ENCODE data around the gene SFPQ. TPM values are rescaled to one million over a fixed set of nuclear protein-coding genes. Genes with fewer than 3 reads are reported as not detected.

Gene SFPQ
- total and polyA plus RNA-seq, 12 donors: 80.0 to 224 (median 95.2) TPM

DNA sequence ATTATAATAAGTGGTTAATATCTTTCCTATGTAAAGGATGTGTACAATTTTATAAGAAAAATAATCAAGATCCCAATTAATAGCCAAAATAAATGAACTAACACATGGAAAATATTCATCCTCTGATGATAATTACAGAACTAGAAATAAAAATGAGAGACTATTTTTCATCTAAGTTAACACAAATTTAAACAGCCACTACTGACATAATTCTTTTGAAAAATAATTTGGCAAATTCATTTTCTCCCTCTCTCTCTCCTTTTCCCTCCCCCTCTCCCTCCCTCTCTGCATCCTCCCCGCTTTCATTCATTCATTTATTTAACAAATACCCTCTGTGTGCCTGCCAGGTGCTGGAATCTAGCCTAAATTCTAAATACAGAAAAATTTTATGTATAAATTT is 10.3 kb upstream of the SFPQ start:
- Histone ChIP-seq H3K27me3 (no peaks in the 10 kb centered on the region), H3K4me3 (no peak overlapping the region), H3K27ac (no peak overlapping the region), H3K4me1 (peaks cover 0 to 8% (median 0%) of the 10 kb centered on the region in 9 donors), H3K9me3 (no peaks in the 10 kb centered on the region), H3K36me3 (no peaks in the 10 kb centered on the region)
- ATAC-seq (no peak), DNase-seq (no peak)
- 75 to 84% methylated on average over 1 of the region's 1 CpG for WGBS, 2 donors
- intact Hi-C loops (cut with DNase I): loop anchor here in 9 of 10 donors (2.0 to 10.0 kb wide), 9 partner anchors 62 to 572 kb away; partner anchors contain the start of genes KIAA0319L (in 1 of the 9), NCDN (in 1 of the 9) and ZMYM4 (in 1 of the 9)
- TF ChIP-seq CTCF (IDR thresholded peaks at IDR 0.05): no peak

DNA sequence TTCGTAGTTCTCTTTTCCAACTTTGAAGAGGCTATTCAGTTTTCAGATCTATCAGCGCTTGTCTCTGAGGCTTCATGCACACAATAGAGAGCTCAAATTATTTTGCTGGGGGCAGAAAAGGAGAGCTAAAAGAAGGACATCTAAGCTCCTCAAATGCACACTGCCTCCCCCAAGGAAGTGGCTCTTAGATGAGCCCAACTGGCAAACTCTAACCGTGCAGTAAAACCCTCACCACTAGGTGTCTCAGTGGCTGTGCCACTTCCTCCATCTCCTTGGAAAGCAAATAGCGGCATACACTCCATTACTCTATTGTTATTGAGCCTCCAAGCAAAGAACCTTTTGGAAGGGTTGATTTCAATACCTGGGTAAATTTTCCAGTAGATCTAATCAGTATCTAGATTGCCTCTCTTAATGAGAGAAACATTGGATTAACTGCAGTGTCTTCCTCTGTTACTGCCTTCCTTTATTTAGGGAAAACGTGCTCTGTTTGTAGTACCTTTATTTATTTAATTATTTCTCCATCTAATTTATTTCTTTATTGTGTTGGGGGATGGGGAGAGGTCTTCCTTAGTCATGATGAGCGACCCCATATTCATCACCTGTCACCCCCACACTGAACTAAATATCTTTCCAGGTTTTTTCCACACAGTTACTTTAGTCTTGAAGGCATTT is 9.2 kb upstream of the SFPQ start:
- peaks cover 0 to 8% (median 0%) of the 10 kb centered on the region in 9 donors for H3K4me1 ChIP-seq
- WGBS, 2 donors: 25 to 27% methylated on average over 6 of the region's 6 CpGs
- H3K36me3 ChIP-seq: no peaks in the 10 kb centered on the region
- DNase-seq (peak in 1 of 2 donors; percentile 71), ATAC-seq (peak; percentile 74 to 98 (median 94))
- no peak overlapping the region for H3K27ac ChIP-seq
- no peaks in the 10 kb centered on the region for H3K9me3 ChIP-seq
- no peak overlapping the region for H3K4me3 ChIP-seq
- peak; percentile 72 to 92 (median 83) for TF ChIP-seq CTCF (IDR thresholded peaks at IDR 0.05)
- intact Hi-C loops (cut with DNase I): loop anchor here (1.0 to 10.0 kb wide), 10 partner anchors 63 to 573 kb away; partner anchors contain the start of genes KIAA0319L (in 1 of the 10), NCDN (in 1 of the 10) and ZMYM4 (in 1 of the 10)
- H3K27me3 ChIP-seq: no peaks in the 10 kb centered on the region

DNA sequence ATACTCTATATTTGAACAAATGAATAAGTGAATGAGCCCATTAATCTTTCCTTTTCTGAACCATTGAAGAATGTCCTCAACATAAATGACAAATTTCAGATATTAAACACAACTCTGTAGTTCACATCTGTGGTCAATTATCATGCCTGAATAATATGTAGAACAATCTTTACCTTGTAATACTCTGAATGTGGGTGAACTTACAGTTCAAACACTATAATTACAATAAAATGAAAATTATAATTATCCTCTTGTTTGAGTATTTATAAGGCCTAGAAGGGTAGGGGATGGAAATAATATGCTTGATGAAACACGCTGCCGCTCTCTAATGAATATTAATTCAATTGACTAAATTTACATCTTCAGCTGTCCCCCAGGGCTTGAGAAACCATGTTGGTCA is 8.7 kb upstream of the SFPQ start:
- Histone ChIP-seq H3K4me1 (peaks cover 0 to 8% (median 0%) of the 10 kb centered on the region in 9 donors), H3K36me3 (no peaks in the 10 kb centered on the region), H3K4me3 (no peak overlapping the region), H3K27ac (no peak overlapping the region), H3K9me3 (no peaks in the 10 kb centered on the region), H3K27me3 (no peaks in the 10 kb centered on the region)
- intact Hi-C loops (cut with DNase I): loop anchor here (1.0 to 10.0 kb wide), 10 partner anchors 63 to 573 kb away; partner anchors contain the start of genes KIAA0319L (in 1 of the 10), NCDN (in 1 of the 10) and ZMYM4 (in 1 of the 10)
- DNase-seq: no peak
- no peak for ATAC-seq
- 37 to 50% methylated on average over 2 of the region's 2 CpGs for WGBS, 2 donors
- TF ChIP-seq CTCF (IDR thresholded peaks at IDR 0.05): no peak

- ATAC-seq: peak; percentile 50 to 86 (median 81)
- WGBS, 2 donors: 1 to 2% methylated on average over 69 to 94 of the region's 94 CpGs
- peak overlapping the region; percentile 82 to 100 (median 98) for H3K4me3 ChIP-seq
- intact Hi-C loops (cut with DNase I): loop anchor here in 5 of 10 donors (5.0 to 10.0 kb wide), 4 partner anchors 73 to 370 kb away; partner anchors contain the start of genes KIAA0319L (in 2 of the 5), NCDN (in 2 of the 5) and ZMYM4 (in 2 of the 5)
- H3K27me3 ChIP-seq: no peaks in the 10 kb centered on the region
- peaks cover 0 to 48% (median 38%) of the 10 kb centered on the region in 9 donors for H3K36me3 ChIP-seq
- peak overlapping the region; percentile 96 to 100 (median 99) for H3K27ac ChIP-seq
- DNase-seq: peak; percentile 88 to 89
- H3K9me3 ChIP-seq: no peaks in the 10 kb centered on the region
- TF ChIP-seq CTCF (IDR thresholded peaks at IDR 0.05): peak in 6 of 9 donors; percentile 28 to 62 (median 34)
- peaks cover 11 to 48% (median 45%) of the 10 kb centered on the region in 9 donors for H3K4me1 ChIP-seq
These were observed 691 bp downstream of the SFPQ start for GRCh38 chr1:35192056-35192852.

Data from heart right ventricle (tissue), 16 donors.